GM12878 (cell line): Measurements from ENCODE around the gene KIAA1217. TPM values are rescaled to one million over a fixed set of nuclear protein-coding genes. Genes with fewer than 3 reads are reported as not detected.

Experiments used
- BHLHE40 ChIP-seq, 2 experiments: fragments of 450-650 bp in 1 of 2; IDR thresholded peaks; 2 replicates each; pipeline ENCODE4 v1.6.1; 2011 to 2017; ENCODE audit warnings: low read depth in 2 of 2, borderline replicate concordance in 1 of 2, improper control_type of control experiment in 1 of 2, low read length in 1 of 2, mild to moderate bottlenecking in 1 of 2
- CBX3 ChIP-seq: fragments of 200-600 bp; sonication (generic); IDR thresholded peaks from 2 replicates; pipeline ENCODE4 v1.6.1; 2016; ENCODE audit warnings: low read depth, borderline replicate concordance
- IKZF1 ChIP-seq: fragments of 450-650 bp; conservative IDR thresholded peaks from 2 replicates; pipeline ENCODE4 v1.6.1; 2017; ENCODE audit warnings: antibody characterized with exemption, mild to moderate bottlenecking
- IKZF2 ChIP-seq, 2 experiments: fragments of 450-650 bp; IDR thresholded peaks; 2 replicates each; pipeline ENCODE4 v1.6.1; 2017; ENCODE audit warnings: mild to moderate bottlenecking in 2 of 2, moderate library complexity in 2 of 2
- NFIC ChIP-seq: IDR thresholded peaks from 2 replicates; pipeline ENCODE4 v1.6.1; 2012; ENCODE audit warnings: low read depth, mild to moderate bottlenecking, inconsistent platforms, low read length, moderate library complexity
- polyA plus RNA-seq, 11 experiments: library from polyadenylated mRNA; depleted of rRNA in 4 of 11; unstranded in 6 of 11; stranded (reverse) in 5 of 11; fragments of >200 nt; fragmentation: Nextera tagmentation in 4 of 11; fragmentation: Illumina TruSeq in 1 of 11; extraction: Ambion mirVana in 4 of 11; extraction: Trizol in 1 of 11; gene quantifications; 1 replicate in 1 of 11; 2 replicates in 10 of 11; pipeline versions ENCODE4 v1.2.1 to v1.2.3, GENCODE V29; 2011 to 2016; ENCODE audit warnings: inconsistent platforms in 2 of 11, missing spikeins in 2 of 11, low read depth in 1 of 11
- total RNA-seq, 4 experiments: library from RNA; depleted of rRNA in 3 of 4; stranded (reverse); fragments of >200 nt in 3 of 4; fragmentation: Illumina TruSeq in 1 of 4; extraction: Trizol in 1 of 4; gene quantifications; 2 replicates each; pipeline versions ENCODE4 v1.2.1 to v1.2.3, GENCODE V29; 2013 to 2021
- TF ChIP-seq, protein P1 (sequence below): IDR thresholded peaks from 2 replicates; pipeline ENCODE4 v1.6.1; 2012; ENCODE audit warnings: low read depth, low read length, improper control_type of control experiment
- TF ChIP-seq, protein P2 (sequence below): fragments of 450-650 bp; IDR thresholded peaks from 2 replicates; pipeline ENCODE4 v1.6.1; 2016; ENCODE audit warnings: mild to moderate bottlenecking, moderate library complexity, borderline replicate concordance

The KIAA1217 gene
- total and polyA plus RNA-seq, 10 of the 15 experiments (the other 5 are each of a cell fraction or from before 2014, with no cell fraction given), result 0.57 to 3.8 (median 2.1) TPM

DNA sequence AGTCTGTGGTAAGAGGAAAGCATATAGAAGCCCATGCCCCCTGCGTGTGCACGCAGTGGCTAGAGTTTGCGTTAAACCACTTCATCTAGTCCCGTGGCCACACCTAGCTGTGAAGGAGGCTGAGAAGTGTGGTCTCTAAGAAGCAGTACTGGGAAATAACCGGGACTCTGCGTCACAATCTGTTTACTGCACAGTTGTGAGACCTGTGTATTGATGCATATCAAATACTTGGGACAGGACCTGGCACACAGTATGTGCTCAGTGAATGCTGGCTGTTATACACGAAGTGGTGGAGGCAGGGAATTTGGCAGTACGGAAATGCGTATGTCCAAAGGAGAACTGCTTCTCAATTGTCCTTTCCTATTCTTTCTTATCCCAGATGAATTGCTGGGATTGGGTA lies 365.2 kb downstream of the KIAA1217 start (continued):
- TF ChIP-seq, protein P1, sequence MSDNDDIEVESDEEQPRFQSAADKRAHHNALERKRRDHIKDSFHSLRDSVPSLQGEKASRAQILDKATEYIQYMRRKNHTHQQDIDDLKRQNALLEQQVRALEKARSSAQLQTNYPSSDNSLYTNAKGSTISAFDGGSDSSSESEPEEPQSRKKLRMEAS, result no peak
- TF ChIP-seq NFIC, result no peak
- peak in 1 of 2 experiments; percentile 22; a peak in 1 of 4 replicates for TF ChIP-seq BHLHE40 (IDR thresholded peaks at IDR 0.05; ENCODE audit: borderline replicate concordance in 1 of 2, low read depth in 2 of 2, low read length in 1 of 2)
- 0 out of 4 replicates have a peak, but pooled peaks have one; percentile 7 to 11 for TF ChIP-seq IKZF2 (IDR thresholded peaks at IDR 0.05)
- TF ChIP-seq, protein P2, sequence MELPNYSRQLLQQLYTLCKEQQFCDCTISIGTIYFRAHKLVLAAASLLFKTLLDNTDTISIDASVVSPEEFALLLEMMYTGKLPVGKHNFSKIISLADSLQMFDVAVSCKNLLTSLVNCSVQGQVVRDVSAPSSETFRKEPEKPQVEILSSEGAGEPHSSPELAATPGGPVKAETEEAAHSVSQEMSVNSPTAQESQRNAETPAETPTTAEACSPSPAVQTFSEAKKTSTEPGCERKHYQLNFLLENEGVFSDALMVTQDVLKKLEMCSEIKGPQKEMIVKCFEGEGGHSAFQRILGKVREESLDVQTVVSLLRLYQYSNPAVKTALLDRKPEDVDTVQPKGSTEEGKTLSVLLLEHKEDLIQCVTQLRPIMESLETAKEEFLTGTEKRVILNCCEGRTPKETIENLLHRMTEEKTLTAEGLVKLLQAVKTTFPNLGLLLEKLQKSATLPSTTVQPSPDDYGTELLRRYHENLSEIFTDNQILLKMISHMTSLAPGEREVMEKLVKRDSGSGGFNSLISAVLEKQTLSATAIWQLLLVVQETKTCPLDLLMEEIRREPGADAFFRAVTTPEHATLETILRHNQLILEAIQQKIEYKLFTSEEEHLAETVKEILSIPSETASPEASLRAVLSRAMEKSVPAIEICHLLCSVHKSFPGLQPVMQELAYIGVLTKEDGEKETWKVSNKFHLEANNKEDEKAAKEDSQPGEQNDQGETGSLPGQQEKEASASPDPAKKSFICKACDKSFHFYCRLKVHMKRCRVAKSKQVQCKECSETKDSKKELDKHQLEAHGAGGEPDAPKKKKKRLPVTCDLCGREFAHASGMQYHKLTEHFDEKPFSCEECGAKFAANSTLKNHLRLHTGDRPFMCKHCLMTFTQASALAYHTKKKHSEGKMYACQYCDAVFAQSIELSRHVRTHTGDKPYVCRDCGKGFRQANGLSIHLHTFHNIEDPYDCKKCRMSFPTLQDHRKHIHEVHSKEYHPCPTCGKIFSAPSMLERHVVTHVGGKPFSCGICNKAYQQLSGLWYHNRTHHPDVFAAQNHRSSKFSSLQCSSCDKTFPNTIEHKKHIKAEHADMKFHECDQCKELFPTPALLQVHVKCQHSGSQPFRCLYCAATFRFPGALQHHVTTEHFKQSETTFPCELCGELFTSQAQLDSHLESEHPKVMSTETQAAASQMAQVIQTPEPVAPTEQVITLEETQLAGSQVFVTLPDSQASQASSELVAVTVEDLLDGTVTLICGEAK, result no peak
- no peak for TF ChIP-seq CBX3
- 0 out of 2 replicates have a peak, but pooled peaks have one; percentile 8 for TF ChIP-seq IKZF1
